GM10847 (cell line): ENCODE data around the gene PROCA1.

Experiments used
- POLR2A ChIP-seq: IDR thresholded peaks from 2 replicates; pipeline ENCODE4 v1.6.1; 2011; ENCODE audit not compliant: insufficient read length; ENCODE audit errors: extremely low read depth

PROCA1 gene

DNA sequence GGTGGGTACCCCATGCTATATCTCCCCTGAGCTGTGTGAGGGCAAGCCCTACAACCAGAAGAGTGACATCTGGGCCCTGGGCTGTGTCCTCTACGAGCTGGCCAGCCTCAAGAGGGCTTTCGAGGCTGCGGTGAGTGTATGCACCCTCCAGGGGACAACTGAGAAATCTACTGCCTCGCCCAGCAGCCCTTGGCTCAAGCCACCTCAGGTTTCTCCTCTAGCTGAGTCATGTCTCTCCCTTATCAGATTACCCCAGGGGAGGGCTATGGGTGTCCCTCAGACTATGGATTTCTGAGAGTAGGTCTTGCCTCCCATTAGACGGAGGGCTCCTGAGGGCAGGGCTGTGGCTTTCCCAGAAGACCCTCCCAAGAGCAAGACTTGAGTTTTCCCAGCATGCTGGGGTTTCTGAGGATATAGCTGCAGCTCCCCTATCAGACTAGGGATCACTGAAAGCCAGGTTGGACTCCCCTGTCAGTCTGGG lies 23.6 kb upstream of the PROCA1 start:
- TF ChIP-seq POLR2A: no peak

DNA sequence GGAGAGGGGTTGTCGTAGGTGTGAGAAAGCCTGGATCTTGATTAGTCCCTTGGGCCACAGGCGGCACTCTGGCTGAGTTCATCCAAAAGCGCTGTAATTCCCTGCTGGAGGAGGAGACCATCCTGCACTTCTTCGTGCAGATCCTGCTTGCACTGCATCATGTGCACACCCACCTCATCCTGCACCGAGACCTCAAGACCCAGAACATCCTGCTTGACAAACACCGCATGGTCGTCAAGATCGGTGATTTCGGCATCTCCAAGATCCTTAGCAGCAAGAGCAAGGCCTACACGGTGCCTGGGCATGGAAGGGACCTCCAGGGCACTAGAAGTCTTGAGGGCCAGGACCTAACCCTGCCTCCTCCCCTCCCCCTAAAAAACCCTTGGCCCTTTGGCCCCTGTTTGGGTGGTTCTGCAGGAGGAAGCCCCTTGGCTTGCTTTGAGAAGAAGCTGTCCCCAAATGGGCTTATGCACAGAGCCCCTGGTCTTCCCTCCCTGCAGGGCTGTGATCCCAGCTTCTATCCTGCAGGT lies 23.1 kb upstream of the PROCA1 start:
- TF ChIP-seq POLR2A: no peak

DNA sequence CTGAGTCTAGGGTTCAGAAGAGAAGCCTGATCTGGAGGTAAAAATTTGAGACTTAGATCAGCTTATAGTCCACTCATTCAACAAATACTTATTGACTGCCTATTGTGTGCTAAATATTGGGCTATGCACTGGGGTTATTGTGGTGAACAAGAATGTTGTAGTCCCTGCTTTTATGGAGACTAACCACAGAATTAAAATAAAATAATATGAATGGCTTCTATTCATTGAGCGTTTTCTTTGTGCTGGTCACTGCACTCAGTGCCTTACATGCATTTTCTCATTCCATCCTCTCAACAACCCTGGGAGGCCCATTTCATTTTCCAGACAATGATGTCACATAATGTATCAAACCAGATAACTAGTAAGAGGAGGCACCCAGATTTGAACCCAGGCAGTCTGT lies 21.7 kb upstream of the PROCA1 start:
- TF ChIP-seq POLR2A: no peak

DNA sequence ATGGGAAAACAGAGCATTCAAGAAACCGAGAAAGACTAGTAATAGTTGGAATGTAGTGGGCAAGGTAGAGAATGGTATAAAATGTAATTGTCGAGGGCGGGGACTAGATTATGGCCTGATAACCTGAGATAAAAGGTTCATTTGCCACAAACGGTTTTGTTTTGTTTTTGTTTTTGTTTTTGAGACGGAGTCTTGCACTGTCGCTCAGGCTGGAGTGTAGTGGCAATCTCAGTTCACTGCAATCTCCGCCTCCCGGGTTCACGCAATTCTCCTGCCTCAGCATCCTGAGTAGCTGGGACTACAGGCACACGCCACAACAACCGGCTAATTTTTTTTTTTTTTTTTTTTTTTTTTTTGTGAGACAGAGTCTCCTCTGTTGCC lies 18.3 kb upstream of the PROCA1 start:
- no peak for TF ChIP-seq POLR2A

DNA sequence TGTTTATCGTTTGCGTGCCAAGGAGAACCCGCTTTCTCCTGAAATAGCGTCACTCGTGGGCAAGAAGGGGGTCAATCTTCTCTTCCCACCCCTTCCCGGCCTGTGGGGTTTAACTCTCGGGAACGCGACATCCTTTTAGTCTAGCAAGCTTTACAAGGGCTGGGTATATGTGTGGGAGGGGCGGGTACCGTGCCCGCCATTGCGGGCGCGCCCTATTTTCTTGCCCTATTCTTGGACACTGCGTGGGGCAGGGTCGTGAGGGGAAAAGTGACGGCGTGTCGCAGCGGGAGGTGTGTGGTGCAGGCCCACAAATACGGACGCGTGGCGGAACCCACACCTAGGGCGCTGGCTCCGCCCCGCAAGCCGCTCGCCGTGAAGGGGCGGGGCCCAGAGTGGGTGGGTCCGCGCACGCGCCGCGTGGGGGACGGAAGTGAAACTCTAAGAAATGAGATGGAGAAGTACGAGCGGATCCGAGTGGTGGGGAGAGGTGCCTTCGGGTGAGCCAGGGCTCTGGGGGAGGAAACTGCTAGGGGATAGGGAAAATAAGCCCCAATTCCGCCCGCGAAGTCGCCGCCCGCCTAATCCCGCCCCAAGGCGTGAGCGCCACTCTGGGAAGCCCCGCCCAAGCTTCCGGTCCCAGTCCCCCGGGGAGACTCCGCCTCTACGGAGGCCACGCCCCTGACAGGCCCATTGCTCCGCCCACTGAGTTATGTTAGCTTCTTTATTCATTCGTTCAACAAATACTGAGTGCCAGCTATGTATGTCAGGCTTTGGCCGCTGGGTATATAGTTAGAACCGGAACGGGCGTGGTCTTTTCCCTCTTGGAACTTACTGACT lies 16.9 kb upstream of the PROCA1 start, which contains the start of gene NEK8:
NEK8 (plus strand) TSS at position 425 of the 837 bp plus-strand sequence; CDS start at position 451, 26 bp downstream.
- TF ChIP-seq POLR2A: peak; percentile 63

DNA sequence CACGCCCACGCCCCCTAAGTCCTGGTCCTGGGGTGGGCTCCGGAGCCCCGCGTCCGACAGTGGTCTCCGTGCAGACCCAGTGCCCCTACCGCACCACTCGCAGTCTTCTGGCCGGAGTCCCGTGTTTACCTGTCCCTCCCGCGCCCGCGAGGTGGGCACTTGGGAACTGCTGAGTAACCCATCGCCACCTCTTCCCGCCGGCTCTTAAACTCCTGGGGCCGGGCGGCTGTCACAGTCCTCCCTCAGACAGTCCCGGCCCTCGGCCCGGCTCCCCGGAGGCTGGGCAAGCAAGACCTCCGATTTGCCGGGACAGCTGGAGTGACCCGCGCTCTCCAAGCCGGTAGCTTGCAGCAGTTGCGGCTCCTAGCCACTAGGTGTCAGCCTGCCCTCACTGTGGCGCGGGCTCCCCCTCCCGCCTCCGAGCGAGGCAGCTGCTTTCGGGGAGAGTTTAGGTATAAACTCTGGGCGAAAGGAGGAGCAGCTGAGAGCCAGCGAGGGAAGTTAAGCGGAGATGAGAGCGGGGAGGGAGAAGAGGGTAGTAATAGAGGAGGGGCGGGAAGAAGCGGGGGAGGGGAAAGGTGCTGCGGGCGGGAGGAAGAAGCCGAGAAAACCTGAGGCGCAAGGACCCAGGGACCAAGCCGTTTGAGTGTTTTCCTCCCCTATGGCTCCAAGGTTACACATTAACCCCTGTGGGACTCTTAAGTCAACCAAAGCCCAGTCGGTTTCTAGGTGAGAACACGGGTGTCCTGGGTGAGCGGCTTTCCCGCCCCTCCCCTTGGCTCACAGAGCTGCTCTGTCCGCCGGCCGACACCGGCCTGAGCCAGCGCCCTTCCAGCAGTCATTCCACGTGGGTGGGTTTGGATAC lies 15.2 kb upstream of the PROCA1 start:
- peak; percentile 48 for TF ChIP-seq POLR2A

DNA sequence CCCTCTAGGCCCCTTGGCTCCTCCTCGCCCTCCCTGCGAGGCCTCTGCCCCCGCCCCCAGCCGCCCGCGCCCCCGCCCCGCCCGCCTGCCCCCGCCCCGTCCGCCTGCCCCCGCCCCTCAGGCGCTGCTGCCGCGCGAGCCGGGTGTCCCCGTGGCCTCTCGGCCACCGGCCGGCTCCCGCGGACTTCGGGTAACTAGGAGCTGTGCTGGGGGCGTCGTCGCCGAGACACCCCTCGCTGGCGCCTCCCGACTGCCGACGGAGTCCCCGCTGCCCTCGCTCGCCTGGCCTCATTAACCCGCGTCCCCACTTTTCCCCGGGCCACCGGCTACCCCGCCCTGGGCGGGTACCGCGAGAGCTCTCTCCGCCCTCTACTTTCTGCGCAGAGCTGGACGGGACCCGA lies 14.5 kb upstream of the PROCA1 start, which contains the start of gene TLCD1:
TLCD1 (minus strand) TSS at position 8 of the 401 bp plus-strand sequence. CDS start 136 bp downstream, outside the sequence.
- TF ChIP-seq POLR2A: no peak

DNA sequence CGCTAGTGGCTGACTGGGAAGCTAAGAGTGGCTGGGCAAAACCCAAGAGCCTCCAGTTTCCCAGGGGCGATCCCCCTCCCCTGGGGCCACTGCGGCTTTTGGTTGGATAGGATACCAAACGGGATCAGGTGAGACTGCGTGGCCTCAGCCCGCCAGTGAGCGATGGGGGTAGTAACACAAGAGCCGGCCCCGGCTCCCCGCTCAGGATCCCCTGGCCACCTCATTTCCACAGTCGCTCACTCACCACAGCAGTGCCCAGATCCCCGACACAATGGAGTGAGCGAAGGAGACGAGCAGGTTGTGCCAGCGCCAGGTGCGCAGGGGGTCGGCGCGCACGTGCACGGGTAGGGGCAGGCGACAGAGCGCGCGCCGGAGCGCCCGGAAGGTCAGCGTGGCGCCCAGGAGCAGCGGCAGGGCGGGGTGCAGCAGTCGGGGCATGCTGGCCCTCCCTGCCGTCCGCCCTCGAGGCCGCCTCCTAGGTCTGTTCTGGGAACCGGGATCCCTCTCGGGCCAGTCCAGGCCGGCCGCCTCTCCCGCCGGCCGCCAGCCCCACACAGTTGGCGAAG lies 14.1 kb upstream of the PROCA1 start:
- peak; percentile 24 for TF ChIP-seq POLR2A

DNA sequence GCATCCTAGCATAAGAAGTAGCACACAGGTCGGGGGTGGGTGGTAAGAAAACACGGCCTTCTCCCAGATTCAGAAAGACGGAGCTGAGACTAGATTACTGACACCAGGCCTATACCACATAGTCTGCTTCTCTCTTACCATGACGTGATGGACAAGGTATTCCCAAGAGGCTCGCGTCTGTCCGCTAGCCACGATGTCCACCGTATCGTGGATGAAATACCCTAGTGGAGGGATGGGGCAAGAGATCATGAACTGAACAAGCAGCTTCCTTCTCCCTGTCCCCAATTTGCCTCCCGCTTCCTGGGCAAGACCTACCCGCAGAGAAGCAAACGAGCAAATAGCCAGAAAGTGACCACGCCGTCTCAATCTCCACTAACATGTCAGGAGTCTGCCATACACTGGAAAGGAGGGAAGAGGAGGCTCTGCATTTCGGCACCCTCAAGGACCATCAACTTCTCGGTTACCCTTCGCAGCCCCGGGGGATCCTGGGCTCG lies 13.5 kb upstream of the PROCA1 start:
- no peak for TF ChIP-seq POLR2A

DNA sequence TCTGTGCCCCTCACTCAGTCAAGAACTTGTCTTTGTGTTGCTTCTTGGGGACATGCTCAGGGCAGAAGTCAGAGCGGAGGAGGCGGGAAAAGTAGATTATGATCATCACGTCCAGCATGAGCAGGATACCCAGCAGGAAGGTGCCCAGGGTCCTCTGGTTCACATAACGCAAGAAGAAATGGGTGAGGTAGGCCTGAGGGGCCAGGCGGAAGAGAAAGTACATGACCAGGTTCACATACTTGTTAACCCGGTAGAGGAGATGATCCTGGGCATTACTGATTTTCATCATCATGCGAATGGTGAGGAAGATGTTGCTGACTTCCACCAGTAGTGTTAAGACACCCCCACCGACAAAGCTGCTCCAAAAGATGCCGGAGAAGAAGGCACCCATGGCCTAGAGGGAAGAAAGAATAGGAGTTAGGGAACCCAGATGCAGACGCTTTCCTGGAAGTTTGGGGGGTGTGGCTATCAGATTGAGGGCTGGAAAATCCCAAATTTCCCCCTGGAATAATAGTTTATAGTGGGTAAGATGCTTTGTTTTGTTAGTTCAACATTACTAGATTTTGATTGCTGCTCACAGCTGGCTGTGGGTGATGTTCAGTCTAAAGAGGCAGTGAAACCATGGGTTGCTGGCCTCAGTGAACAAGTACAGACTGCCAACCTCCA lies 12.9 kb upstream of the PROCA1 start:
- TF ChIP-seq POLR2A: no peak

DNA sequence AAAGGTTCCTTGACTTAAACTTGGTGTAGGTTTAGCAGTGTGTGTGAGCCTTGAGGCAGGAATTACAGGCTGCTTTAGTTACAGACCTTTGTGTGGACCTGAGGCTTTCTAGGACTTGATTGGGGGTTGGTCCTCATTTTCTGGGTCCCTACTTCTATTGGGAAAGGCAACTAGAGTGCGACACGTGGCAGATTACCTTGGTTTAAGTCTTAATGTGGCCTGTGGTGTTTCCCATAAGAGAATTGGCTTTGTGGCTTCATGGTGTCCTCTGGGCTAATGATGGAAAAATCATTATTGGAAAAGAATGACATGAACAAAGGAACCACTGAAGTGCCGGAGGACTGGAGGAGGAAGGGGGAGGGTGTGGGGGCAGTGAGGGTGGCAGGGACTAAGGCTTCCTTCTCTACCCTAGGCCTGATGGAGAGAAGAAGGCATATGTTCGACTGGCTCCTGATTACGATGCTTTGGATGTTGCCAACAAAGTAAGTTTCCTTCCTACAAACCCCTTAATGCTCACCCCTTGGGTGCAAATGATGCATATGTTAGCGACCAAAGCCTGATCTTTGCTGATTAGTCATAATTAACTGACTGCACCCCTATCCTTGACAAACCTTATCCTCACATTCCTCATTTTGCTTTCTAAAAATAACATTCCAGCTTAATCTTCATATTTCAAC lies 11.6 kb upstream of the PROCA1 start:
- no peak for TF ChIP-seq POLR2A

DNA sequence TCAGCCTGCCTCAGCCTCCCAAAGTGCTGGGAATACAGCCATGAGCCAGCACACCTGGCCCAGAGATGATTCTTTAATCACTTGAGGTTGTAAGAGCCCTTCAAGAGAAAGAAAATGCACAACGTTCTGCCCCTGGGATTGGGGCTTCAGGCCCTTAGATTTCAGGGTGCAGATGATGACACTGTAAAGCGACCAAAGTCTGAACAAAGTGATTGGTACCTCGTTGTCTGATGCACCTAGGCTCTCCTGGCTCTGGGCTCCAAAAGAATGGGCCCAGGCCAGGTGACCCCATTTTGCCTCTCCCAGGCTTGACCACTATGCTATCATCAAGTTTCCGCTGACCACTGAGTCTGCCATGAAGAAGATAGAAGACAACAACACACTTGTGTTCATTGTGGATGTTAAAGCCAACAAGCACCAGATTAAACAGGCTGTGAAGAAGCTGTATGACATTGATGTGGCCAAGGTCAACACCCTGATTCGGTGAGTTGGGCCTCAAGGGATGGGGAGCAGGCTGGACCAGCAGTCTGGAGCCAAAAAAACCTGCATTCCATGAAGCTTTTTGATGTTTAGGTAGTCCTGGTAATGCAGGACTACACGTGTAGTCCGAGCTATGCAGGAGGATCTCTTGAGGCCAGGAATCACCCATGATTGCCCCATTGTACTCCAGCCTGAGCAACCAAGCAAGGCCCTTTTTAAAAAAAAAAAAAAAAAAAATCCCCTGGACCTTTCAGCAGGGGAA lies 10.9 kb upstream of the PROCA1 start:
- TF ChIP-seq POLR2A: no peak
